Measurements from ENCODE around the gene SLC26A11. TPM values are rescaled to one million over a fixed set of nuclear protein-coding genes. Genes with fewer than 3 reads are reported as not detected.
"Not testable (repeated sequence)": the region's sequence is repeated elsewhere in the genome, so short reads cannot be mapped to it uniquely, and the experiment has no call there.

Gene SLC26A11
- total RNA-seq, 2 experiments from 2014 or later = 4.9 to 7.1 TPM

DNA sequence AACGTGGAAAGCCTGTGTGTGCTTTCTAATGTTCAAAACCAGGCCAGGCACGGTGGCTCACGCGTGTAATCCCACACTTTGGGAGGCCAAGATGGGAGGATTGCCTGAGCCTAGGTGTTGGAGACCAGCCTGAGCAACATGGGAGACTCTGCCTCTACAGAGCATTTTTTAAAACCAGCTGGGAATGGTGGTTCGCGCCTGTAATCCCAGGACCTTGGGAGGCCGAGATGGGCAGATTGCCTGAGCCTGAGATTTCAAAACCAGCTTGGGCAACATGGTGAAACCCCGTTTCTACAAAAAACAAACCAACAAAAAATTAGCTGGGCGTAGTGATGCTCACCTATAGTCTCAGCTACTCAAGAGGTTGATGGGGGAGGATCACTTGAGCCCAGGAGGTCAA lies 66.8 kb downstream of the SLC26A11 start:
- POLR2A ChIA-PET = interaction anchor here (1.0 kb wide), 1 partner anchor 18 kb away, joined by 3 read pairs; no protein-coding TSS in a partner anchor
- CTCF ChIA-PET = interaction anchor here (1.0 kb wide), 1 partner anchor 25 kb away, joined by 3 read pairs; no protein-coding TSS in a partner anchor

- ChIA-PET POLR2A (interaction anchor here (1.0 kb wide), 1 partner anchor 19 kb away, joined by 3 read pairs; no protein-coding TSS in a partner anchor), CTCF (no interaction called here)
Observed at GRCh38 chr17:80287806-80288567, 67.8 kb downstream of the SLC26A11 start.

GRCh38 chr17:80289616-80290015 lies 69.4 kb downstream of the SLC26A11 start:
- ChIA-PET POLR2A (interaction anchor here (0.6 kb wide), 1 partner anchor 25 kb away, joined by 4 read pairs; no protein-coding TSS in a partner anchor), CTCF (interaction anchor here (1.2 kb wide), 1 partner anchor 94 kb away, joined by 4 read pairs; no protein-coding TSS in a partner anchor)

GRCh38 chr17:80290156-80290555 lies 69.9 kb downstream of the SLC26A11 start:
- ChIA-PET POLR2A (no interaction called here), CTCF (interaction anchor here (1.2 kb wide), 1 partner anchor 94 kb away, joined by 4 read pairs; no protein-coding TSS in a partner anchor)

GRCh38 chr17:80291260-80291659 lies 71.0 kb downstream of the SLC26A11 start:
- ChIA-PET CTCF (interaction anchor here (0.7 kb wide), 1 partner anchor 66 kb away, joined by 4 read pairs; no protein-coding TSS in a partner anchor), POLR2A (no interaction called here)

GRCh38 chr17:80291691-80292487 lies 71.7 kb downstream of the SLC26A11 start:
- ChIA-PET POLR2A (no interaction called here), CTCF (interaction anchor here (0.7 kb wide), 1 partner anchor 65 kb away, joined by 4 read pairs; no protein-coding TSS in a partner anchor)

DNA sequence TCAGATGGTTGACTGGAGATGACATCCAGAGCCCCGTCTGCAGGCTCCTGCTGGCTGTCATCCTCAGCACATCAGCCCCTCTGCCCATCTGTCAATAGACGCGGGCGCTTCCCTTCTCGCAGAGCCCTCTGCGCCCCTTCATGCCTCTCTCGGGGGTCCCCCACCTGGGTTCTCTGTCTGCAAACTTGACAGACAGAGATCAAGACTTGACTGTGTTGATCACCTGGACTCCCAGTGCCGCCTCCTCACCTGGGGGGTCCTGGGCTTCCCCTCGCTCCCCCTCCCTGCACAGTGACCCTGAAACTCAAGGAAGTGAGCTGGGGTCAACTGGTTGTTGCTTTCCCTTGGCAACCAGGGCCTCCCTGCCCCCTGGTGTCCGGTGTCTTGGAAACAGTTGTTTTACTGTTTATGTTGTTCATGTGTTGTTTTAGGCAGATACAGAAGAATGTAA lies 72.3 kb downstream of the SLC26A11 start:
- ChIA-PET POLR2A (no interaction called here), CTCF (no interaction called here)

GRCh38 chr17:80294210-80294609 lies 74.0 kb downstream of the SLC26A11 start:
- POLR2A ChIA-PET = interaction anchor here (0.7 kb wide), 1 partner anchor 24 kb away, joined by 3 read pairs; no protein-coding TSS in a partner anchor
- CTCF ChIA-PET = no interaction called here

- POLR2A ChIA-PET = no interaction called here
- CTCF ChIA-PET = no interaction called here
Observed at GRCh38 chr17:80294653-80295052, 74.4 kb downstream of the SLC26A11 start.

- ChIA-PET POLR2A (no interaction called here), CTCF (no interaction called here)
Observed at GRCh38 chr17:80295146-80295545, 74.9 kb downstream of the SLC26A11 start.

DNA sequence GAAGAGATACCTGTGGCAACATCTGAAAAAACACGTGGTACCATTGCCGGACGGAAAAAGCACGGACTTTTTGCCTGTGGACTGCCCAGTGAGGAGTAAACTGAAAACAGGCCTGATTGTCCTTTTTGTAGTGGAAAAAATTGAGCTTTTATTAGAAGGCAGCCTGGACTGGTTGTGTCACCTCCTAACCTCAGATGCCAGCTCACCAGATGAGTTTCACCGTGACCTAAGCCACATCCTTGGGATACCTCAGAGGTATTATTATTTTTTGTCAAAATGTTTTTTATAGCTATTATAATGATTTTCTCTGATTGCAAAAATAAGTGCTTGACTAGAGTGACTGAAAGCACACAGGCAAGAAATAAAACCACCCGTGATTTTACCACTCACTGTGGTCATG lies 75.3 kb downstream of the SLC26A11 start:
- POLR2A ChIA-PET = interaction anchor here (0.5 to 0.6 kb wide), 2 partner anchors 292 to 670 kb away, joined by 3 read pairs; no protein-coding TSS in a partner anchor
- CTCF ChIA-PET = no interaction called here

DNA sequence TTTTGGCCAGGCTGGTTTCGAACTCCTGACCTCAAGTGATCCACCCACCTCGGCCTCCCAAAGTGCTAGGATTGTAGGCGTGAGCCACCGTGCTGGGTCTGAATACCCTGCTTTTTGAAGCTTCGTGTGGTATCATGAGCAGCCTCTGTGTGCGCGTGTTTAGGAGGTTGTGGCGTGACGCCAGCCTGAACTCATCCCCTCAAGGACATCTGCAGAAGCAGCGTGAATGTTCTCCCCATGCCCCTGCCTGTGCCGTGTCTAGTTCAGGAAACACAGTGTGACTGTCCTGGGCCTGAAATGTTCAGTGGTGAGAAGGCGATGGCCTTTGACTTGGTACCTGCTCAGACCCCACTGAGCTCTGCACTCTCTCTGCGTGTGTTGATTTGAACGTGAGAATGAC lies 76.0 kb downstream of the SLC26A11 start:
- CTCF ChIA-PET = no interaction called here
- POLR2A ChIA-PET = interaction anchor here (0.6 kb wide), 1 partner anchor 9 kb away, joined by 3 read pairs; no protein-coding TSS in a partner anchor

DNA sequence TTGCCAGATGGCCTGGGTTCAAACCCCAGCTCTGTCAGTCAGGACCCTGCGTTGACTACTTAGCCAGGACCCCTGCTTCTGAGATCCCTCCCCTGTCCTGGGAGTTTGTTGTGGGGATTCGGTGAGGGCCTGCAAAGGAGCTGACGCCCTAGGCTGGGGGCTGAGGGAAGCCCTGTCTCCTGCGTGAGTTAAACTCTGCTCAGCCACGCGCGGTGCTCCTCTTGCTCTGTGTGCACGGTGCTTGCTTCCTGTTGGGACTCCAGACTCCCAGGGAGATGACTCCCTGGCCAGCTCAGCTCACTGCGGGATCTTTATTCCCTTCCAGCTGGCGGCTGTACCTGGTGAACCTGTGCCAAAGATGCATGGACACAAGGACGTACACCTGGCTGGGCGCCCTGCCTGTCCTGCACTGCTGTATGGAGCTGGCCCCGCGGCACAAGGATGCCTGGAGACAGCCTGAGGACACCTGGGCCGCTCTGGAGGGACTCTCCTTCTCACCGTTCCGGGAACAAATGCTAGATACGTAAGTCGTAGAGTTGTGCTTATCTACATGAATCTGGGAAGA lies 77.9 kb downstream of the SLC26A11 start:
- ChIA-PET CTCF (interaction anchor here (1.4 kb wide), 1 partner anchor 11 kb away, joined by 3 read pairs; no protein-coding TSS in a partner anchor), POLR2A (interaction anchor here (1.0 kb wide), 1 partner anchor 79 kb away, joined by 3 read pairs; no protein-coding TSS in a partner anchor)

- CTCF ChIA-PET, POLR2A ChIA-PET: not testable (repeated sequence)
Observed at GRCh38 chr17:80299350-80300100, 79.3 kb downstream of the SLC26A11 start.

DNA sequence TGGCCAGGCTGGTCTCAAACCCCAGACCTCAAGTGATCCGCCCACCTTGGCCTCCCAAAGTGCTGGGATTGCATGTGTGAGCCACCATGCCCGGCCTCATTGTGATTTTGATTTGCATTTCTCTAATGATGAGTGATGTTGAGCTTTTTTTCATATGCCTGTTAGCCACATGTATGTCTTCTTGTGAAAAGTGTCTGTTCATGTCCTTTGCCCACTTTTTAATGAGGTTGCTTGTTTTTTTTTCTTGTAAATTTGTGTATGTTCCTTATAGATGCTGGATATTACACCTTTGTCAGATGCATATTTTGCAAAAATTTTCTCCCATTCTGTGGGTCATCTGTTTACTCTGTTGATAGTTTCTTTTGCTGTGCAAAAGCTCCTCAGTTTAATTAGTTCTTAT lies 80.5 kb downstream of the SLC26A11 start:
- POLR2A ChIA-PET, CTCF ChIA-PET: not testable (repeated sequence)

Data from activated CD8-positive, alpha-beta memory T cell treated with anti-CD3 and anti-CD28 coated beads for 36 hours (primary cell).